K562 (cell line): ENCODE data around the gene RPS6KA4.

Source experiments
- RAD21 ChIP-seq, 2 experiments: fragments of 250-450 bp in 1 of 2; fragments of 450-650 bp in 1 of 2; sonication (Bioruptor Pico) in 1 of 2; formaldehyde crosslinking in 1 of 2; IDR thresholded peaks in 1 of 2; conservative IDR thresholded peaks in 1 of 2; 2 replicates each; pipeline versions ENCODE4 v1.4.0 to v1.8.0; 2020 to 2022; ENCODE audit warnings: mild to moderate bottlenecking in 2 of 2, moderate library complexity in 1 of 2
- RBM39 ChIP-seq: fragments of 200-400 bp; formaldehyde crosslinking; optimal IDR thresholded peaks from 2 replicates; pipeline ENCODE3; 2018; ENCODE audit warnings: low read depth, low read length
- SIRT6 ChIP-seq: IDR thresholded peaks from one replicate; pipeline ENCODE4 v1.6.1; 2012; ENCODE audit warnings: low read depth, mild to moderate bottlenecking, control low read depth, inconsistent platforms, low read length, moderate library complexity
- TF ChIP-seq, protein P1 (sequence below), 2 experiments: fragments of 450-650 bp; conservative IDR thresholded peaks; 2 replicates each; pipeline ENCODE4 v1.6.1; 2017; ENCODE audit warnings: mild to moderate bottlenecking in 2 of 2, moderate library complexity in 2 of 2
- TF ChIP-seq, protein P2 (sequence below): fragments of 450-650 bp; formaldehyde crosslinking; IDR thresholded peaks from 2 replicates; pipeline ENCODE4 v1.4.0; 2020; ENCODE audit warnings: mild to moderate bottlenecking, mixed read lengths

DNA sequence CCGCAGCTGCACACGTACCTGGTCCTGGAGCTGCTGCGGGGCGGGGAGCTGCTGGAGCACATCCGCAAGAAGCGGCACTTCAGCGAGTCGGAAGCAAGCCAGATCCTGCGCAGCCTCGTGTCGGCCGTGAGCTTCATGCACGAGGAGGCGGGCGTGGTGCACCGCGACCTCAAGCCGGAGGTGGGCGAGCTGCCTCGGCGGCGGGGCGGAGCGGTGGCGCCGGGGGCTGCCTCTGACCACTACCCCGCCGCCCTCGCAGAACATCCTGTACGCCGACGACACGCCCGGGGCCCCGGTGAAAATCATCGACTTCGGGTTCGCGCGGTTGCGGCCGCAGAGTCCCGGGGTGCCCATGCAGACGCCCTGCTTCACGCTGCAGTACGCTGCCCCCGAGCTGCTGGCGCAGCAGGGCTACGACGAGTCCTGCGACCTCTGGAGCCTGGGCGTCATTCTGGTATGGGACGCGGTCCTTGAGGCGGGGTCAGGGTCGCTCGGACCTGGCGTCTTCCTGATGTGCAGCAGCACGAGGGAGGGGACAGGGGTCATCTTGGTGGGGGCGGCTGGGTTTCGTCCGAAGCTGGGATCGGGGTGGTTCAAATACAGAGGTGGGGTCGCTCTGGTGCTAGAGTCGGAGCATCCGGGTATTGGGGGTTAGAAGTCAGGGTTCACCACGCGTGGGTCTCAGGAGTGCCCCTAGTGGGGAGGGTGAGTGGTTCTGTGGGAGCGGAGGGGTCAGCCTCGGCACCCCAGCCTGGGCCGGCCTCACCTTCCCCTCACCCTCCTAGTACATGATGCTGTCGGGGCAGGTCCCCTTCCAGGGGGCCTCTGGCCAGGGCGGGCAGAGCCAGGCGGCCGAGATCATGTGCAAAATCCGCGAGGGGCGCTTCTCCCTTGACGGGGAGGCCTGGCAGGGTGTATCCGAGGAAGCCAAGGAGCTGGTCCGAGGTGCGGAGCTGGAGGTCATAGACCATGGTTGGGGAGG, 10.8 kb downstream of the RPS6KA4 start:
- no peak for TF ChIP-seq RBM39
- TF ChIP-seq, protein P1, sequence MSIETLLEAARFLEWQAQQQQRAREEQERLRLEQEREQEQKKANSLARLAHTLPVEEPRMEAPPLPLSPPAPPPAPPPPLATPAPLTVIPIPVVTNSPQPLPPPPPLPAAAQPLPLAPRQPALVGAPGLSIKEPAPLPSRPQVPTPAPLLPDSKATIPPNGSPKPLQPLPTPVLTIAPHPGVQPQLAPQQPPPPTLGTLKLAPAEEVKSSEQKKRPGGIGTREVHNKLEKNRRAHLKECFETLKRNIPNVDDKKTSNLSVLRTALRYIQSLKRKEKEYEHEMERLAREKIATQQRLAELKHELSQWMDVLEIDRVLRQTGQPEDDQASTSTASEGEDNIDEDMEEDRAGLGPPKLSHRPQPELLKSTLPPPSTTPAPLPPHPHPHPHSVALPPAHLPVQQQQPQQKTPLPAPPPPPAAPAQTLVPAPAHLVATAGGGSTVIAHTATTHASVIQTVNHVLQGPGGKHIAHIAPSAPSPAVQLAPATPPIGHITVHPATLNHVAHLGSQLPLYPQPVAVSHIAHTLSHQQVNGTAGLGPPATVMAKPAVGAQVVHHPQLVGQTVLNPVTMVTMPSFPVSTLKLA (conservative IDR thresholded peaks at IDR 0.05), result no peak
- no peak for TF ChIP-seq SIRT6
- TF ChIP-seq RAD21 (CRISPR knock-in tag; conservative IDR thresholded peaks at IDR 0.05 in 1 of 2, IDR thresholded peaks at IDR 0.05 in 1 of 2), result no peak
- TF ChIP-seq, protein P2, sequence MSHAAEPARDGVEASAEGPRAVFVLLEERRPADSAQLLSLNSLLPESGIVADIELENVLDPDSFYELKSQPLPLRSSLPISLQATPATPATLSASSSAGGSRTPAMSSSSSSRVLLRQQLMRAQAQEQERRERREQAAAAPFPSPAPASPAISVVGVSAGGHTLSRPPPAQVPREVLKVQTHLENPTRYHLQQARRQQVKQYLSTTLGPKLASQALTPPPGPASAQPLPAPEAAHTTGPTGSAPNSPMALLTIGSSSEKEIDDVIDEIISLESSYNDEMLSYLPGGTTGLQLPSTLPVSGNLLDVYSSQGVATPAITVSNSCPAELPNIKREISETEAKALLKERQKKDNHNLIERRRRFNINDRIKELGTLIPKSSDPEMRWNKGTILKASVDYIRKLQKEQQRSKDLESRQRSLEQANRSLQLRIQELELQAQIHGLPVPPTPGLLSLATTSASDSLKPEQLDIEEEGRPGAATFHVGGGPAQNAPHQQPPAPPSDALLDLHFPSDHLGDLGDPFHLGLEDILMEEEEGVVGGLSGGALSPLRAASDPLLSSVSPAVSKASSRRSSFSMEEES, result no peak
